Mesodermal cell (in vitro differentiated cells): Measurements from ENCODE around the gene SPG7.

Experiments
- H3K27ac ChIP-seq: 2 replicates; pipeline ENCODE4 v1.7.0; 2013; ENCODE audit warnings: mild to moderate bottlenecking, low read depth, low read length, moderate library complexity; ENCODE audit not compliant: severe bottlenecking
- H3K36me3 ChIP-seq: 2 replicates; pipeline ENCODE4 v1.7.1; 2013; ENCODE audit warnings: mild to moderate bottlenecking, low read length, moderate library complexity; ENCODE audit not compliant: control insufficient read depth, insufficient read depth
- H3K4me1 ChIP-seq: one replicate; pipeline ENCODE4 v1.7.1; 2013; ENCODE audit warnings: mild to moderate bottlenecking, low read length; ENCODE audit not compliant: insufficient read depth, control insufficient read depth, poor library complexity, severe bottlenecking
- H3K4me3 ChIP-seq: 2 replicates; pipeline ENCODE4 v1.7.0; 2013; ENCODE audit warnings: low read length, control low read depth, mild to moderate bottlenecking; ENCODE audit not compliant: insufficient read depth, poor library complexity, severe bottlenecking; ENCODE audit errors: extremely low read depth
- H3K9me3 ChIP-seq: 2 replicates; pipeline ENCODE4 v1.7.1; 2013; ENCODE audit warnings: mild to moderate bottlenecking, low read length, moderate library complexity; ENCODE audit not compliant: control insufficient read depth
- WGBS, 2 experiments: methylation state at CpG; one replicate each; pipeline ENCODE4 v1.1.5; 2013; ENCODE audit warnings: missing lambda C conversion rate in 2 of 2; ENCODE audit not compliant: insufficient coverage in 2 of 2; 5-methylcytosine and 5-hydroxymethylcytosine counted together

SPG7 gene

GRCh38 chr16:89596061-89596689, 88.0 kb downstream of the SPG7 start:
- Histone ChIP-seq H3K4me1 (peaks cover 2% of the 10 kb centered on the region), H3K36me3 (no peaks in the 10 kb centered on the region), H3K9me3 (no peaks in the 10 kb centered on the region), H3K4me3 (no peak overlapping the region), H3K27ac (no peak overlapping the region)
- WGBS, 2 experiments = 90 to 92% methylated on average over 20 to 24 of the region's 25 CpGs

- no peaks in the 10 kb centered on the region for H3K36me3 ChIP-seq
- peaks cover 3% of the 10 kb centered on the region for H3K4me1 ChIP-seq
- no peak overlapping the region for H3K4me3 ChIP-seq
- no peak overlapping the region for H3K27ac ChIP-seq
- no peaks in the 10 kb centered on the region for H3K9me3 ChIP-seq
- 88 to 89% methylated on average over 12 to 14 of the region's 19 CpGs for WGBS, 2 experiments
Measured at GRCh38 chr16:89596957-89597649, 88.9 kb downstream of the SPG7 start.

- no peak overlapping the region for H3K4me3 ChIP-seq
- no peak overlapping the region for H3K27ac ChIP-seq
- H3K9me3 ChIP-seq = no peaks in the 10 kb centered on the region
- WGBS, 2 experiments = 50% methylated on average over 1 of the region's 14 CpGs; no CpG with 5 or more reads in 1 of the 2 experiments
- H3K4me1 ChIP-seq = peaks cover 11% of the 10 kb centered on the region
- H3K36me3 ChIP-seq = no peaks in the 10 kb centered on the region
Measured at GRCh38 chr16:89598199-89598598, 90.0 kb downstream of the SPG7 start.

- Histone ChIP-seq H3K4me1 (peaks cover 11% of the 10 kb centered on the region), H3K36me3 (no peaks in the 10 kb centered on the region), H3K9me3 (no peaks in the 10 kb centered on the region), H3K27ac (no peak overlapping the region), H3K4me3 (no peak overlapping the region)
- 32 to 41% methylated on average over 7 of the region's 8 CpGs for WGBS, 2 experiments
Measured at GRCh38 chr16:89599451-89599858, 91.3 kb downstream of the SPG7 start.

GRCh38 chr16:89599902-89600301, 91.7 kb downstream of the SPG7 start:
- Histone ChIP-seq H3K36me3 (no peaks in the 10 kb centered on the region), H3K4me1 (peaks cover 11% of the 10 kb centered on the region), H3K27ac (no peak overlapping the region), H3K9me3 (no peaks in the 10 kb centered on the region), H3K4me3 (no peak overlapping the region)
- WGBS, 2 experiments = 90 to 91% methylated on average over 5 to 10 of the region's 10 CpGs

GRCh38 chr16:89600427-89600826, 92.2 kb downstream of the SPG7 start:
- no peaks in the 10 kb centered on the region for H3K9me3 ChIP-seq
- H3K36me3 ChIP-seq = no peaks in the 10 kb centered on the region
- 91 to 96% methylated on average over 9 to 12 of the region's 12 CpGs for WGBS, 2 experiments
- H3K4me3 ChIP-seq = no peak overlapping the region
- H3K4me1 ChIP-seq = peaks cover 11% of the 10 kb centered on the region
- H3K27ac ChIP-seq = no peak overlapping the region

- WGBS, 2 experiments = 90 to 91% methylated on average over 5 to 6 of the region's 8 CpGs
- H3K27ac ChIP-seq = no peak overlapping the region
Measured at GRCh38 chr16:89600956-89601355, 92.8 kb downstream of the SPG7 start.

GRCh38 chr16:89601906-89602272, 93.7 kb downstream of the SPG7 start:
- Histone ChIP-seq H3K4me3 (no peak overlapping the region), H3K36me3 (no peaks in the 10 kb centered on the region), H3K9me3 (no peaks in the 10 kb centered on the region), H3K4me1 (peaks cover 11% of the 10 kb centered on the region), H3K27ac (peak overlapping the region; percentile 62)
- WGBS, 2 experiments = 66 to 67% methylated on average over 21 to 22 of the region's 22 CpGs

More at GRCh38 chr16:89600956-89601355, 92.8 kb downstream of the SPG7 start:
- Histone ChIP-seq H3K9me3 (no peaks in the 10 kb centered on the region), H3K36me3 (no peaks in the 10 kb centered on the region), H3K4me1 (peaks cover 11% of the 10 kb centered on the region), H3K4me3 (no peak overlapping the region)

- H3K9me3 ChIP-seq = no peaks in the 10 kb centered on the region
- H3K36me3 ChIP-seq = no peaks in the 10 kb centered on the region
- peak overlapping the region; percentile 62 for H3K27ac ChIP-seq
- H3K4me3 ChIP-seq = no peak overlapping the region
- 2 to 10% methylated on average over 8 to 18 of the region's 22 CpGs for WGBS, 2 experiments
- peaks cover 11% of the 10 kb centered on the region for H3K4me1 ChIP-seq
Measured at GRCh38 chr16:89602273-89602951, 94.2 kb downstream of the SPG7 start.

GRCh38 chr16:89602952-89603590, 94.9 kb downstream of the SPG7 start:
- 62 to 77% methylated on average over 4 of the region's 5 CpGs for WGBS, 2 experiments
- H3K4me3 ChIP-seq = no peak overlapping the region
- peak overlapping the region; percentile 62 for H3K27ac ChIP-seq
- H3K36me3 ChIP-seq = no peaks in the 10 kb centered on the region
- H3K4me1 ChIP-seq = peaks cover 14% of the 10 kb centered on the region
- no peaks in the 10 kb centered on the region for H3K9me3 ChIP-seq
